CD14-positive monocyte (primary cell): ENCODE results near the gene CALHM2. TPM values are rescaled to one million over a fixed set of nuclear protein-coding genes. Genes with fewer than 3 reads are reported as not detected.
A peak's percentile ranks its signal among the peaks of the same experiment; 100 is the strongest.

Experiments used
- DNase-seq, 3 donors: peaks; one replicate each; pipeline ENCODE4 v3.0.0-alpha.2; 2011 to 2022
- H2AFZ ChIP-seq: 2 replicates; pipeline ENCODE4 v1.6.0; 2012; ENCODE audit warnings: mild to moderate bottlenecking, low read depth, low read length, inconsistent platforms; ENCODE audit not compliant: insufficient read depth, poor library complexity, severe bottlenecking
- H3K27ac ChIP-seq, 2 donors: 1 replicate in 1 of 2; 2 replicates in 1 of 2; pipeline ENCODE4 v1.5.1; 2012 to 2013; ENCODE audit warnings: low read length in 2 of 2, control low read depth in 1 of 2, inconsistent platforms in 1 of 2, low read depth in 1 of 2, mild to moderate bottlenecking in 1 of 2
- H3K27me3 ChIP-seq, 2 donors: one replicate each; pipeline versions ENCODE4 v1.6.0 to v1.6.1; 2011 to 2013; ENCODE audit warnings: low read length in 2 of 2; ENCODE audit not compliant: control insufficient read depth in 2 of 2, insufficient read depth in 2 of 2
- H3K36me3 ChIP-seq, 2 donors: replicated peaks in 1 of 2; 1 replicate in 1 of 2; 2 replicates in 1 of 2; pipeline versions ENCODE4 v1.5.1 to v1.6.1; 2012 to 2013; ENCODE audit warnings: low read length in 2 of 2, control low read depth in 1 of 2, inconsistent platforms in 1 of 2, mild to moderate bottlenecking in 1 of 2; ENCODE audit not compliant: insufficient read depth in 2 of 2, control insufficient read depth in 1 of 2
- H3K4me1 ChIP-seq, 2 donors: 1 replicate in 1 of 2; 2 replicates in 1 of 2; pipeline versions ENCODE4 v1.5.1 to v1.6.1; 2012 to 2013; ENCODE audit warnings: low read length in 2 of 2, control low read depth in 1 of 2, inconsistent platforms in 1 of 2, mild to moderate bottlenecking in 1 of 2, moderate library complexity in 1 of 2; ENCODE audit not compliant: insufficient read depth in 2 of 2, control insufficient read depth in 1 of 2
- H3K4me2 ChIP-seq: replicated peaks from 2 replicates; pipeline ENCODE3; 2012; ENCODE audit warnings: low read length, moderate library complexity, mild to moderate bottlenecking; ENCODE audit not compliant: poor library complexity, severe bottlenecking; ENCODE audit errors: extremely low read depth
- H3K4me3 ChIP-seq, 3 experiments: fragments of 200-600 bp in 1 of 3; sonication (generic) in 1 of 3; replicated peaks in 1 of 3; 1 replicate in 2 of 3; 2 replicates in 1 of 3; pipeline ENCODE4 v1.5.1; 2011 to 2013; ENCODE audit warnings: low read length in 3 of 3, mild to moderate bottlenecking in 3 of 3, control low read depth in 2 of 3, low read depth in 2 of 3, inconsistent platforms in 1 of 3, moderate library complexity in 1 of 3
- H3K79me2 ChIP-seq: 2 replicates; pipeline ENCODE4 v1.6.0; 2012; ENCODE audit warnings: mild to moderate bottlenecking, control low read depth, inconsistent platforms, low read length, moderate library complexity; ENCODE audit not compliant: insufficient read depth
- H3K9ac ChIP-seq: 2 replicates; pipeline ENCODE4 v1.6.0; 2017; ENCODE audit warnings: low read length, mild to moderate bottlenecking; ENCODE audit not compliant: insufficient read depth, poor library complexity, severe bottlenecking
- H3K9me3 ChIP-seq, 2 donors: replicated peaks in 1 of 2; 1 replicate in 1 of 2; 2 replicates in 1 of 2; pipeline versions ENCODE4 v1.5.1 to v1.6.1; 2012 to 2013; ENCODE audit warnings: low read length in 2 of 2, control low read depth in 1 of 2; ENCODE audit not compliant: control insufficient read depth in 1 of 2, insufficient read depth in 1 of 2
- H4K20me1 ChIP-seq: 2 replicates; pipeline ENCODE4 v1.6.0; 2012; ENCODE audit warnings: mild to moderate bottlenecking, low read length, control low read depth, moderate library complexity; ENCODE audit not compliant: insufficient read depth
- H3K27ac Mint-ChIP-seq, 7 donors: one replicate each; pipeline ENCODE4 v1.8.0; 2020; ENCODE audit warnings: mild to moderate bottlenecking in 7 of 7, mixed read lengths in 7 of 7, moderate library complexity in 6 of 7, inconsistent platforms in 2 of 7
- H3K27me3 Mint-ChIP-seq, 3 donors: one replicate each; pipeline ENCODE4 v1.8.0; 2021 to 2022; ENCODE audit warnings: low read depth in 3 of 3, mild to moderate bottlenecking in 3 of 3, mixed read lengths in 3 of 3, moderate library complexity in 3 of 3, inconsistent platforms in 1 of 3
- H3K36me3 Mint-ChIP-seq, 2 donors: one replicate each; pipeline ENCODE4 v1.8.0; 2020; ENCODE audit warnings: mixed read lengths in 2 of 2, inconsistent platforms in 1 of 2, mild to moderate bottlenecking in 1 of 2
- H3K4me1 Mint-ChIP-seq: one replicate; pipeline ENCODE4 v1.8.0; 2020; ENCODE audit warnings: mild to moderate bottlenecking, mixed read lengths
- H3K4me3 Mint-ChIP-seq, 2 donors: one replicate each; pipeline ENCODE4 v1.8.0; 2020; ENCODE audit warnings: mild to moderate bottlenecking in 2 of 2, mixed read lengths in 2 of 2, moderate library complexity in 1 of 2
- H3K9me3 Mint-ChIP-seq, 7 donors: one replicate each; pipeline ENCODE4 v1.8.0; 2020 to 2022; ENCODE audit warnings: mixed read lengths in 7 of 7, mild to moderate bottlenecking in 6 of 7, moderate library complexity in 6 of 7, inconsistent platforms in 2 of 7
- CTCF ChIP-seq: fragments of 200-600 bp; IDR thresholded peaks from one replicate; pipeline ENCODE4 v1.8.0; 2022; ENCODE audit warnings: antibody characterized with exemption, mild to moderate bottlenecking
- WGBS: methylation state at CpG from one replicate; pipeline ENCODE4 v1.1.5; 2013; ENCODE audit warnings: missing lambda C conversion rate; ENCODE audit not compliant: insufficient coverage; 5-methylcytosine and 5-hydroxymethylcytosine counted together
- intact Hi-C, 2 donors: fragments of 100-400 bp; cut with micrococcal nuclease; formaldehyde crosslinking; loops; one replicate each; pipeline versions ENCODE4 v1.15.0 to v1.15.1; 2023
- polyA plus RNA-seq, 3 donors: library from polyadenylated mRNA; depleted of rRNA in 1 of 3; unstranded in 2 of 3; stranded (reverse) in 1 of 3; fragments of 300-500 nt in 2 of 3; fragments of >200 nt in 1 of 3; fragmentation: Illumina TruSeq in 2 of 3; gene quantifications; 1 replicate in 2 of 3; 2 replicates in 1 of 3; pipeline ENCODE4 v1.2.3, GENCODE V29; 2012 to 2021

The CALHM2 gene
- polyA plus RNA-seq, 3 donors: 48.4 to 80.7 (median 66.5) TPM

- Mint-ChIP-seq H3K27me3 (peaks cover 0 to 6% (median 4%) of the 10 kb centered on the region in 3 donors), H3K4me1 (peaks cover 33% of the 10 kb centered on the region), H3K36me3 (no peaks in the 10 kb centered on the region), H3K27ac (no peak overlapping the region), H3K4me3 (no peak overlapping the region), H3K9me3 (no peaks in the 10 kb centered on the region)
- WGBS: 96% methylated on average over 9 of the region's 9 CpGs
- no peak for DNase-seq
- Histone ChIP-seq H3K9ac (no peak overlapping the region), H3K9me3 (no peaks in the 10 kb centered on the region), H3K79me2 (peaks cover 10% of the 10 kb centered on the region), H3K4me1 (peaks cover 25 to 40% of the 10 kb centered on the region in 2 donors), H2AFZ (no peak overlapping the region), H3K36me3 (no peaks in the 10 kb centered on the region), H4K20me1 (no peaks in the 10 kb centered on the region), H3K4me2 (no peak overlapping the region), H3K4me3 (no peak overlapping the region), H3K27me3 (no peaks in the 10 kb centered on the region), H3K27ac (no peak overlapping the region)
- TF ChIP-seq CTCF: no peak
- intact Hi-C loops: no loop called here
These were observed 4.0 kb upstream of the CALHM2 start for GRCh38 chr10:103456074-103456660.

GRCh38 chr10:103455235-103455634 lies 3.1 kb upstream of the CALHM2 start:
- Mint-ChIP-seq H3K4me1 (peaks cover 42% of the 10 kb centered on the region), H3K9me3 (no peaks in the 10 kb centered on the region), H3K27ac (peak overlapping the region in 3 of 7 donors; percentile 41 to 75 (median 66)), H3K36me3 (peaks cover 5 to 8% of the 10 kb centered on the region in 2 donors), H3K27me3 (peaks cover 0 to 7% (median 7%) of the 10 kb centered on the region in 3 donors), H3K4me3 (no peak overlapping the region)
- peaks cover 6% of the 10 kb centered on the region for H4K20me1 ChIP-seq
- DNase-seq: no peak
- peaks cover 20% of the 10 kb centered on the region for H3K79me2 ChIP-seq
- TF ChIP-seq CTCF: no peak
- H3K4me3 ChIP-seq: no peak overlapping the region
- H3K27me3 ChIP-seq: no peaks in the 10 kb centered on the region
- 94% methylated on average over 25 of the region's 25 CpGs for WGBS
- peaks cover 34 to 49% of the 10 kb centered on the region in 2 donors for H3K4me1 ChIP-seq
- no peak overlapping the region for H2AFZ ChIP-seq
- intact Hi-C loops: no loop called here
- no peak overlapping the region for H3K9ac ChIP-seq
- H3K9me3 ChIP-seq: no peaks in the 10 kb centered on the region
- H3K27ac ChIP-seq: no peak overlapping the region
- peaks cover 1 to 6% of the 10 kb centered on the region in 2 donors for H3K36me3 ChIP-seq
- H3K4me2 ChIP-seq: no peak overlapping the region
